Thymus (tissue), 11 donors: ENCODE measurements around the gene MARK3. TPM values are rescaled to one million over a fixed set of nuclear protein-coding genes. Genes with fewer than 3 reads are reported as not detected.
"Not testable (repeated sequence)": the region's sequence is repeated elsewhere in the genome, so short reads cannot be mapped to it uniquely, and the experiment has no call there.

ENCODE experiments used
- DNase-seq, 9 donors: peaks; one replicate each; pipeline ENCODE4 v3.0.0-alpha.2; 2013; ENCODE audit warnings: low spot score in 9 of 9, low read depth in 6 of 9, missing footprints in 1 of 9
- H3K27ac ChIP-seq, 2 donors: one replicate each; pipeline ENCODE4 v1.5.1; 2013; ENCODE audit warnings: control low read depth in 1 of 2, low read depth in 1 of 2, low read length in 1 of 2, mild to moderate bottlenecking in 1 of 2, moderate library complexity in 1 of 2
- H3K27me3 ChIP-seq, 2 donors: one replicate each; pipeline ENCODE4 v1.5.1; 2013; ENCODE audit warnings: low read length in 1 of 2; ENCODE audit not compliant: control insufficient read depth in 2 of 2, insufficient read depth in 1 of 2
- H3K36me3 ChIP-seq, 2 donors: one replicate each; pipeline ENCODE4 v1.5.1; 2013; ENCODE audit warnings: low read length in 1 of 2, mild to moderate bottlenecking in 1 of 2, moderate library complexity in 1 of 2; ENCODE audit not compliant: control insufficient read depth in 2 of 2, insufficient read depth in 2 of 2
- H3K4me1 ChIP-seq, 2 donors: one replicate each; pipeline ENCODE4 v1.5.1; 2013; ENCODE audit warnings: low read length in 2 of 2; ENCODE audit not compliant: control insufficient read depth in 2 of 2, insufficient read depth in 2 of 2
- H3K4me3 ChIP-seq, 2 donors: one replicate each; pipeline ENCODE4 v1.5.1; 2013; ENCODE audit warnings: low read length in 2 of 2, control low read depth in 1 of 2, mild to moderate bottlenecking in 1 of 2
- H3K9me3 ChIP-seq, 2 donors: one replicate each; pipeline ENCODE4 v1.5.1; 2013; ENCODE audit warnings: low read length in 1 of 2, mild to moderate bottlenecking in 1 of 2; ENCODE audit not compliant: control insufficient read depth in 2 of 2, insufficient read depth in 1 of 2
- WGBS: extraction: QIAGEN DNeasy Blood & Tissue Kit; methylation state at CpG from one replicate; pipeline ENCODE4 v1.1.7; 2013; 5-methylcytosine and 5-hydroxymethylcytosine counted together
- polyA plus RNA-seq: library from polyadenylated mRNA; stranded (reverse); fragments of 200-250 nt; gene quantifications from one replicate; pipeline ENCODE4 v1.2.3, GENCODE V29; 2013
- total RNA-seq: library from RNA; stranded (reverse); fragments of 120-200 nt; gene quantifications from one replicate; pipeline ENCODE4 v1.2.4, GENCODE V29; 2013
- donor health status: healthy.

MARK3 gene
- total and polyA plus RNA-seq, 2 donors = 50.8 to 91.6 TPM

DNA sequence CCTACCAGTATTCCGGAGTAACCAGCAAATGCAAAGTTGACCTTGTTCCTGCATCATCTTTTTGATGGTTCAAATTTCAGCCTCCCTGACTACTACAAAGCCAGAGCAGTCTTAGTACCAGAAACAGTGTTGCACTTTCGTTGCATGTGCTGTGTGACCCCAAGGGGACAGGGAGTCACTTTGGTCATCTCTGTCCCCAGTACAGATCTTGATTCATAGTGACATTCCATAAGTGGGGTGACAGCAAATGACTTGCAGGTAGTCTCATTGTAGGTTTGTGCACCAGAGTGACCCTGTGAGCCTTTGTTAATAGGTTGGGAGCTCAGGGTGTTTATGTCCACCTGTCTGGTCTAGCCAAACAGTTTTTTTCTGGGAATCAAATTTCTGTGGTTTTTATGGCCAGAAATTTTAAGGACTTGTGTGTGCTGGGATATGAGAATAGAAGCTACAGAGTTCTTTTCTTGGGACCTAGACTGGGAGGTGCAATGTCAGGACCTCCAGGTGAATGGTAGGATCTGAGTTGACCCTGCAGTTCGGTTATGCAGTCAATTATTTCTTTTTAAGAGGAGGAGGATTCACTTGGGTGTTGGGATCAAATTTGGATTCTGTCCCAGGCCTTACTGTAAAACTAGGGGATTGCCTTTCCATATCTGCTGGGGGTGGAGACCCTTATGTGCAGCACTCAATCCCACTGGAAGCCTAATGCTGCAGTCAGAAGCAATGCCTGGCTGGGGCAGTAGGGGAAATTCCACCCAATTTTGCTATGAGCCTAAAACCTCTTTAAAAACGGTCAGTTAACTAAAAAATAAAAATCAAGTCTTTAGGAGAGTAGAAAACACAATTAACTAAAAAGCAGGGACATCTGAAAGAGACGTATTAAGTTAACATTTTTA, 41.1 kb upstream of the MARK3 start:
- no peak for DNase-seq
- Histone ChIP-seq H3K36me3 (peaks cover 47 to 54% of the 10 kb centered on the region in 2 donors), H3K4me1 (no peaks in the 10 kb centered on the region), H3K27me3 (no peaks in the 10 kb centered on the region), H3K9me3 (no peaks in the 10 kb centered on the region), H3K27ac (no peak overlapping the region), H3K4me3 (no peak overlapping the region)
- 96% methylated on average over 5 of the region's 5 CpGs for WGBS

- 77% methylated on average over 3 of the region's 3 CpGs for WGBS
- H3K4me3 ChIP-seq = no peak overlapping the region
- no peaks in the 10 kb centered on the region for H3K27me3 ChIP-seq
- H3K27ac ChIP-seq = no peak overlapping the region
- peaks cover 26 to 32% of the 10 kb centered on the region in 2 donors for H3K36me3 ChIP-seq
- H3K4me1 ChIP-seq = no peaks in the 10 kb centered on the region
- no peak for DNase-seq
- H3K9me3 ChIP-seq = no peaks in the 10 kb centered on the region
These were observed 38.9 kb upstream of the MARK3 start for GRCh38 chr14:103346286-103346685.

DNA sequence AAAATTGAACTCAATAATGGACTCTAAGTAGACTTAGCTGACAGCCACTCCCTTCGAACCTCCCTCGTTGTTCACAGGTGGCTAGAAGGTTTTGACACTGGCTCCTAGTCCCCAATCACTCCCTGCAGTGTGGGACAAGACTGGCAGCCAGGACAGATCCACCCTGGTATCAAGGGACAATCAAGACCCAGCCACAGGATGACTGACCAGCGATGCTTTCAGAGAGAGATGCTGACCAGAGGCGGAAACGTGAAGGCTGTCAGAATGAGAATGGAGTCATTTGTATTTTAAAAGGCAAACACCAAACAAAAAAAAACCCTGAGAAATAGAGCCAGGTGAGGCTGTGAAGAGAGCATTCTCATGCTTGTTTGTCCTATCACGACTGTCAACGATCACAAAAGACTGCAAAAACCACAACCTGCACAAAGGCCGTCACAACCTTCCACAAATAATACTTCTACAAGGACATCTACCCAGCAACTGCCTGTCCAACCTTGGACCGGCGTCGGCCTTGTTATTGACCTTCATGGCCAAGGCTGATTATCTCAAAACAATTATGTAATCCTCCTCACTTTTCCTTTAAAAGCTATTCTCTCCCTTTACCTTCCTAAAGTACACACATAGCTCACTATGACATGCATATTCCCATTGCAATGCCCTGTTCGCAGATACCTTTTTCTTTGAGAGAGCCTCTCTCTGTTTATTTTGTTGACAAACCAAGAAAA, 38.0 kb upstream of the MARK3 start:
- no peaks in the 10 kb centered on the region for H3K9me3 ChIP-seq
- no peaks in the 10 kb centered on the region for H3K27me3 ChIP-seq
- WGBS = 80% methylated on average over 12 of the region's 12 CpGs
- no peak overlapping the region for H3K27ac ChIP-seq
- DNase-seq = no peak
- no peaks in the 10 kb centered on the region for H3K4me1 ChIP-seq
- H3K36me3 ChIP-seq = peaks cover 20 to 23% of the 10 kb centered on the region in 2 donors
- no peak overlapping the region for H3K4me3 ChIP-seq

DNA sequence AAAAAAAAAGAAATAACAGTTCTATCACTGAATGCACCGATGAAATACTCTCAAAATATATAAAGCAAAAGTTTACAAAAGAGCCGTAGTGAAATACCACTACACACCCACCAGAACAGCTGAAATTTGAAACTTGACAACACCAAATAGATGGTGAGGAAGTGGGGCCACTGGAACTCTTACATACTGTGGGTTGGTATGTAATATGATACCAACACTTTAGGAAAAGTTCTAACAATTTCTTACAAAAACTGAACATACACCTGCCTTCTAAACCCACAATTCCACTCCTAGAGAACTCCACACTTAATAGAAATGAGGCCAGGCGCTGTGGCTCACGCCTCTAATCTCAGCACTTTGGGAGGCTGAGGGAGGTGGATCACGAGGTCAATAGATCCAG, 37.1 kb upstream of the MARK3 start:
- no peak overlapping the region for H3K4me3 ChIP-seq
- H3K36me3 ChIP-seq = peaks cover 14% of the 10 kb centered on the region in 2 donors
- H3K9me3 ChIP-seq = no peaks in the 10 kb centered on the region
- H3K27ac ChIP-seq = no peak overlapping the region
- no peaks in the 10 kb centered on the region for H3K4me1 ChIP-seq
- no peaks in the 10 kb centered on the region for H3K27me3 ChIP-seq
- no peak for DNase-seq
- whole genome bisulfite sequencing = 93% methylated on average over 5 of the region's 5 CpGs

- Histone ChIP-seq H3K4me1 (no peaks in the 10 kb centered on the region), H3K36me3 (no peaks in the 10 kb centered on the region), H3K4me3 (no peak overlapping the region), H3K27me3 (no peaks in the 10 kb centered on the region), H3K27ac (no peak overlapping the region), H3K9me3 (no peaks in the 10 kb centered on the region)
- no peak for DNase-seq
- 96% methylated on average over 13 of the region's 13 CpGs for WGBS
These were observed 35.2 kb upstream of the MARK3 start for GRCh38 chr14:103349982-103350381.

- no peaks in the 10 kb centered on the region for H3K27me3 ChIP-seq
- no peaks in the 10 kb centered on the region for H3K4me1 ChIP-seq
- H3K27ac ChIP-seq = no peak overlapping the region
- no peaks in the 10 kb centered on the region for H3K9me3 ChIP-seq
- no peak for DNase-seq
- 92% methylated on average over 7 of the region's 7 CpGs for WGBS
- H3K36me3 ChIP-seq = no peaks in the 10 kb centered on the region
- no peak overlapping the region for H3K4me3 ChIP-seq
These were observed 31.9 kb upstream of the MARK3 start for GRCh38 chr14:103353362-103353761.

DNA sequence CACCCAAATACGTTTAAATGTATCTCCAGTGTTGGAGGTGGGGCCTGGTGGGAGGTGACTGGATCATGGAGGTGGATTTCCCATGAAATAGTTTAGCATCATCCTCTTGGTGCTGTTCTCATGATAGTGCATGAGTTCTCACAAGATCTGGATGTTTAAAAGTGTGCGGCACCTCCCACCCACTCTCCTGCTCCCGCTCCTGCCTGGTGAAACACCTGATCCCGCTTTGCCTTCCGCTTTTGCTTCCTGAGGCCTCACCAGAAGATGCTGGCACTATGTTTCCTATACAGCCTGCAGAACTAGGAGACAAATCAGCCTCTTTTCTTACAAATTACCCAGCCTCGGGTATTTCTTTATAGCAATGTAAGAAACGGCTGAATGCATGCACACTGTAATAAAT, 31.1 kb upstream of the MARK3 start:
- WGBS = 94% methylated on average over 7 of the region's 7 CpGs
- no peak overlapping the region for H3K4me3 ChIP-seq
- H3K9me3 ChIP-seq = no peaks in the 10 kb centered on the region
- no peaks in the 10 kb centered on the region for H3K4me1 ChIP-seq
- H3K27me3 ChIP-seq = no peaks in the 10 kb centered on the region
- no peak for DNase-seq
- no peaks in the 10 kb centered on the region for H3K36me3 ChIP-seq
- no peak overlapping the region for H3K27ac ChIP-seq

DNA sequence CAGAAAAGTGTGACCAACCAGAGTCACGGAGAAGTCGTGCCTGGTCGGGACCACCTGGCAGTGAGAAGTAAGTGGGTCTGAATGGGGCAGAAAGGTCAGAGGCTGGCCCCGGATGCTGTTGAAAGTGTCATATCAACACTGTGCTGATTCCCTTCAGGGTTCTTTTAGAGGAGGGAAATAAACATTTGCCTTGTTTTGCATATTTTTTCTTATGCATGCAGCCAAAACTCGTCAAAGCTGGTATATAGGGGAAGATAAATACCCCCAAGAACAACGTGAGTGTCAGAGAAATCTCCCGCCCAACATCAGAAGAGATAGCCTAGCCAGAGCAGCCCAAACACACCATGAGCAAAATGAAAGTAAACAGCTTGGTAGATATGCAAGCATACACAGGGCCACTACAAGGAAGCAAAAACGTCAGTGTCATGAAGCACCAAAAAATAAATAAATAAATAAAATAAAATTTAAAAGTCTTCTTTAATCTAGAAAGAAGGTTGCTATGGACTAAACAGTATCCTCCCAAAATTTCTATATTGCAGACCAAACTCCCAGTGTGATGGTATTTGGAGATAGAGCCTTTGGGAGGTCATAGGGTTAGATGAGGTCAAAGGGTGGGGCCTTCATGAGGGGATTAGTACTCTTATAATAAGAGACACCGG, 29.1 kb upstream of the MARK3 start:
- Histone ChIP-seq H3K36me3 (no peaks in the 10 kb centered on the region), H3K9me3 (no peaks in the 10 kb centered on the region), H3K4me1 (no peaks in the 10 kb centered on the region), H3K27me3 (no peaks in the 10 kb centered on the region), H3K4me3 (no peak overlapping the region), H3K27ac (no peak overlapping the region)
- DNase-seq = no peak
- 90% methylated on average over 9 of the region's 9 CpGs for WGBS

DNA sequence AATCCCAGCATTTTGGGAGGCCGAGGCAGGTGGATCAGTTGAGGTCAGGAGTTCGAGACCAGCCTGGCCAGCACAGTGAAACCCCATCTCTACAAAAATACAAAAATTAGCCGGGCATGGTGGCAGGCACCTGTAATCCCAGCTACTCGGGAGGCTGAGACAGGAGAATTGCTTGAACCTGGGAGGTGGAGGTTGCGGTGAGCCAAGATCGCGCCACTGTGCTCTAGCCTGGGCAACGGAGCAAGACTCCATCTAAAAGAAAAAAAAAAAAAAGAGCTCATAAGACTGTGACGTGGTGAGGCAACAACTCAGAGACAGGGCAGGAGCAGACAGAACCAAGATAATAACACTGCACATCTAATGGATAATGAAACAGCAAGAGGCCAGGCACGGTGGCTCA, 27.7 kb upstream of the MARK3 start:
- 97% methylated on average over 10 of the region's 10 CpGs for whole genome bisulfite sequencing
- H3K4me3 ChIP-seq, H3K4me1 ChIP-seq, DNase-seq, H3K27me3 ChIP-seq, H3K27ac ChIP-seq, H3K9me3 ChIP-seq, H3K36me3 ChIP-seq: not testable (repeated sequence)
